ENCODE results near the gene AMPH.
"Not testable (repeated sequence)": the region's sequence is repeated elsewhere in the genome, so short reads cannot be mapped to it uniquely, and the experiment has no call there.

The AMPH gene

GRCh38 chr7:38594949-38595348, 36.2 kb downstream of the AMPH start:
- Mint-ChIP-seq H3K9me3 (no peaks in the 10 kb centered on the region), H3K27me3 (peaks cover 51% of the 10 kb centered on the region), H3K36me3 (ENCODE audit: insufficient read depth) (peaks cover 1% of the 10 kb centered on the region), H3K4me1 (no peaks in the 10 kb centered on the region), H3K4me3 (no peak overlapping the region), H3K27ac (ENCODE audit: low read depth) (no peak overlapping the region)
- no peak for DNase-seq (ENCODE audit: low spot score in 2 of 2)
- ATAC-seq (replicated peaks; ENCODE audit: extremely low read depth, poor library complexity, severe bottlenecking), result no peak

- no peaks in the 10 kb centered on the region for H3K9me3 Mint-ChIP-seq
- H3K27me3 Mint-ChIP-seq, result peaks cover 44% of the 10 kb centered on the region
- peaks cover 1% of the 10 kb centered on the region for H3K36me3 Mint-ChIP-seq (ENCODE audit: insufficient read depth)
- H3K4me1 Mint-ChIP-seq, result no peaks in the 10 kb centered on the region
- ATAC-seq (replicated peaks; ENCODE audit: extremely low read depth, poor library complexity, severe bottlenecking) (no peak), DNase-seq (ENCODE audit: low spot score in 2 of 2) (no peak)
- H3K27ac Mint-ChIP-seq (ENCODE audit: low read depth), result no peak overlapping the region
- no peak overlapping the region for H3K4me3 Mint-ChIP-seq
Measured at GRCh38 chr7:38592737-38593288, 38.4 kb downstream of the AMPH start.

GRCh38 chr7:38585572-38586354, 45.4 kb downstream of the AMPH start:
- Mint-ChIP-seq H3K27me3 (peaks cover 45% of the 10 kb centered on the region), H3K4me3 (no peak overlapping the region), H3K9me3 (no peaks in the 10 kb centered on the region), H3K36me3 (ENCODE audit: insufficient read depth) (no peaks in the 10 kb centered on the region), H3K4me1 (no peaks in the 10 kb centered on the region), H3K27ac (ENCODE audit: low read depth) (no peak overlapping the region)
- no peak for DNase-seq (ENCODE audit: low spot score in 2 of 2)
- ATAC-seq (replicated peaks; ENCODE audit: extremely low read depth, poor library complexity, severe bottlenecking), result no peak

- Mint-ChIP-seq H3K27ac (ENCODE audit: low read depth) (no peak overlapping the region), H3K4me3 (no peak overlapping the region), H3K4me1 (no peaks in the 10 kb centered on the region), H3K36me3 (ENCODE audit: insufficient read depth) (no peaks in the 10 kb centered on the region), H3K27me3 (peaks cover 34% of the 10 kb centered on the region), H3K9me3 (no peaks in the 10 kb centered on the region)
- no peak for ATAC-seq (replicated peaks; ENCODE audit: extremely low read depth, poor library complexity, severe bottlenecking)
- DNase-seq (ENCODE audit: low spot score in 2 of 2), result no peak
Measured at GRCh38 chr7:38584443-38585210, 46.5 kb downstream of the AMPH start.

- no peak overlapping the region for H3K27ac Mint-ChIP-seq (ENCODE audit: low read depth)
- H3K4me3 Mint-ChIP-seq, result no peak overlapping the region
- H3K36me3 Mint-ChIP-seq (ENCODE audit: insufficient read depth), result no peaks in the 10 kb centered on the region
- no peaks in the 10 kb centered on the region for H3K4me1 Mint-ChIP-seq
- H3K27me3 Mint-ChIP-seq, result peaks cover 42% of the 10 kb centered on the region
- DNase-seq (ENCODE audit: low spot score in 2 of 2) (no peak), ATAC-seq (replicated peaks; ENCODE audit: extremely low read depth, poor library complexity, severe bottlenecking) (no peak)
- no peaks in the 10 kb centered on the region for H3K9me3 Mint-ChIP-seq
Measured at GRCh38 chr7:38580485-38580884, 50.7 kb downstream of the AMPH start.

GRCh38 chr7:38574086-38574485, 57.1 kb downstream of the AMPH start:
- no peaks in the 10 kb centered on the region for H3K4me1 Mint-ChIP-seq
- H3K36me3 Mint-ChIP-seq (ENCODE audit: insufficient read depth), result no peaks in the 10 kb centered on the region
- no peak overlapping the region for H3K27ac Mint-ChIP-seq (ENCODE audit: low read depth)
- peaks cover 22% of the 10 kb centered on the region for H3K27me3 Mint-ChIP-seq
- no peaks in the 10 kb centered on the region for H3K9me3 Mint-ChIP-seq
- no peak overlapping the region for H3K4me3 Mint-ChIP-seq
- no peak for ATAC-seq (replicated peaks; ENCODE audit: extremely low read depth, poor library complexity, severe bottlenecking)
- DNase-seq (ENCODE audit: low spot score in 2 of 2), result no peak

GRCh38 chr7:38571620-38572019, 59.6 kb downstream of the AMPH start:
- H3K27me3 Mint-ChIP-seq, result peaks cover 10% of the 10 kb centered on the region
- ATAC-seq (replicated peaks; ENCODE audit: extremely low read depth, poor library complexity, severe bottlenecking); H3K4me1 Mint-ChIP-seq; H3K9me3 Mint-ChIP-seq; H3K4me3 Mint-ChIP-seq; H3K36me3 Mint-ChIP-seq (ENCODE audit: insufficient read depth); DNase-seq (ENCODE audit: low spot score in 2 of 2); H3K27ac Mint-ChIP-seq (ENCODE audit: low read depth): not testable (repeated sequence)

GRCh38 chr7:38568497-38568896, 62.7 kb downstream of the AMPH start:
- H3K27me3 Mint-ChIP-seq, result peaks cover 28% of the 10 kb centered on the region
- ATAC-seq (replicated peaks; ENCODE audit: extremely low read depth, poor library complexity, severe bottlenecking) (no peak), DNase-seq (ENCODE audit: low spot score in 2 of 2) (no peak)
- H3K9me3 Mint-ChIP-seq, result no peaks in the 10 kb centered on the region
- no peak overlapping the region for H3K4me3 Mint-ChIP-seq
- no peak overlapping the region for H3K27ac Mint-ChIP-seq (ENCODE audit: low read depth)
- H3K36me3 Mint-ChIP-seq (ENCODE audit: insufficient read depth), result no peaks in the 10 kb centered on the region
- H3K4me1 Mint-ChIP-seq, result no peaks in the 10 kb centered on the region

- ATAC-seq (replicated peaks; ENCODE audit: extremely low read depth, poor library complexity, severe bottlenecking), result no peak
- Mint-ChIP-seq H3K27ac (ENCODE audit: low read depth) (no peak overlapping the region), H3K36me3 (ENCODE audit: insufficient read depth) (no peaks in the 10 kb centered on the region), H3K27me3 (peaks cover 51% of the 10 kb centered on the region), H3K4me3 (no peak overlapping the region), H3K4me1 (no peaks in the 10 kb centered on the region), H3K9me3 (no peaks in the 10 kb centered on the region)
- DNase-seq (ENCODE audit: low spot score in 2 of 2), result no peak
Measured at GRCh38 chr7:38565289-38565688, 65.9 kb downstream of the AMPH start.

- no peak for DNase-seq (ENCODE audit: low spot score in 2 of 2)
- H3K36me3 Mint-ChIP-seq (ENCODE audit: insufficient read depth), result no peaks in the 10 kb centered on the region
- H3K4me3 Mint-ChIP-seq, result no peak overlapping the region
- no peak overlapping the region for H3K27ac Mint-ChIP-seq (ENCODE audit: low read depth)
- no peaks in the 10 kb centered on the region for H3K9me3 Mint-ChIP-seq
- H3K27me3 Mint-ChIP-seq, result peaks cover 51% of the 10 kb centered on the region
- no peaks in the 10 kb centered on the region for H3K4me1 Mint-ChIP-seq
- no peak for ATAC-seq (replicated peaks; ENCODE audit: extremely low read depth, poor library complexity, severe bottlenecking)
Measured at GRCh38 chr7:38563741-38564140, 67.4 kb downstream of the AMPH start.

GRCh38 chr7:38561166-38561565, 70.0 kb downstream of the AMPH start:
- no peaks in the 10 kb centered on the region for H3K4me1 Mint-ChIP-seq
- H3K27me3 Mint-ChIP-seq, result peaks cover 53% of the 10 kb centered on the region
- DNase-seq (ENCODE audit: low spot score in 2 of 2), result no peak
- H3K36me3 Mint-ChIP-seq (ENCODE audit: insufficient read depth), result no peaks in the 10 kb centered on the region
- H3K9me3 Mint-ChIP-seq, result no peaks in the 10 kb centered on the region
- no peak overlapping the region for H3K27ac Mint-ChIP-seq (ENCODE audit: low read depth)
- H3K4me3 Mint-ChIP-seq, result no peak overlapping the region
- ATAC-seq (replicated peaks; ENCODE audit: extremely low read depth, poor library complexity, severe bottlenecking), result no peak

- H3K27me3 Mint-ChIP-seq, result peaks cover 37% of the 10 kb centered on the region
- no peak for ATAC-seq (replicated peaks; ENCODE audit: extremely low read depth, poor library complexity, severe bottlenecking)
- no peaks in the 10 kb centered on the region for H3K4me1 Mint-ChIP-seq
- DNase-seq (ENCODE audit: low spot score in 2 of 2), result no peak
- H3K36me3 Mint-ChIP-seq (ENCODE audit: insufficient read depth), result no peaks in the 10 kb centered on the region
- H3K27ac Mint-ChIP-seq (ENCODE audit: low read depth), result no peak overlapping the region
- H3K4me3 Mint-ChIP-seq, result no peak overlapping the region
- no peaks in the 10 kb centered on the region for H3K9me3 Mint-ChIP-seq
Measured at GRCh38 chr7:38558761-38559345, 72.3 kb downstream of the AMPH start.

Data from central memory CD8-positive, alpha-beta T cell (primary cell).